ENCODE measurements around the gene PPM1L.
"Not testable (repeated sequence)": the region's sequence is repeated elsewhere in the genome, so short reads cannot be mapped to it uniquely, and the experiment has no call there.

Gene PPM1L

GRCh38 chr3:160941885-160942494, 186.0 kb downstream of the PPM1L start:
- DNase-seq, result peak; percentile 56 to 73

- no peak for DNase-seq
Measured at GRCh38 chr3:160943996-160944395, 188.0 kb downstream of the PPM1L start.

- DNase-seq, result no peak
Measured at GRCh38 chr3:160945336-160945735, 189.3 kb downstream of the PPM1L start.

- DNase-seq, result no peak
Measured at GRCh38 chr3:160948273-160948672, 192.2 kb downstream of the PPM1L start.

GRCh38 chr3:160949460-160949859, 193.4 kb downstream of the PPM1L start:
- no peak for DNase-seq

GRCh38 chr3:160950542-160950941, 194.5 kb downstream of the PPM1L start:
- DNase-seq, result no peak

- no peak for DNase-seq
Measured at GRCh38 chr3:160950954-160951353, 194.9 kb downstream of the PPM1L start.

- no peak for DNase-seq
Measured at GRCh38 chr3:160951642-160952487, 195.8 kb downstream of the PPM1L start.

GRCh38 chr3:160953686-160954085, 197.7 kb downstream of the PPM1L start:
- DNase-seq, result no peak

- no peak for DNase-seq
Measured at GRCh38 chr3:160956785-160957184, 200.8 kb downstream of the PPM1L start.

- no peak for DNase-seq
Measured at GRCh38 chr3:160960568-160960967, 204.5 kb downstream of the PPM1L start.

GRCh38 chr3:160963949-160964348, 207.9 kb downstream of the PPM1L start:
- DNase-seq, result no peak

GRCh38 chr3:160968761-160969160, 212.7 kb downstream of the PPM1L start:
- no peak for DNase-seq

- DNase-seq, result no peak
Measured at GRCh38 chr3:160973067-160973809, 217.2 kb downstream of the PPM1L start.

GRCh38 chr3:160977773-160978172, 221.7 kb downstream of the PPM1L start:
- no peak for DNase-seq

- no peak for DNase-seq
Measured at GRCh38 chr3:160980740-160981139, 224.7 kb downstream of the PPM1L start.

GRCh38 chr3:160981217-160981938, 225.3 kb downstream of the PPM1L start:
- DNase-seq, result peak; percentile 24 to 42

- DNase-seq, result no peak
Measured at GRCh38 chr3:160982491-160982890, 226.5 kb downstream of the PPM1L start.

- DNase-seq, result not testable (repeated sequence)
Measured at GRCh38 chr3:160983900-160984299, 227.9 kb downstream of the PPM1L start.

- DNase-seq, result no peak
Measured at GRCh38 chr3:160986069-160986468, 230.0 kb downstream of the PPM1L start.

- no peak for DNase-seq
Measured at GRCh38 chr3:160987982-160988964, 232.2 kb downstream of the PPM1L start.

GRCh38 chr3:160990446-160990845, 234.4 kb downstream of the PPM1L start:
- DNase-seq, result no peak

All from CD4-positive, alpha-beta T cell treated with Interferon alpha-2 for 1 hour (primary cell).